Mesodermal cell (in vitro differentiated cells): ENCODE measurements around the gene ANKH.
"Not testable (repeated sequence)": the region's sequence is repeated elsewhere in the genome, so short reads cannot be mapped to it uniquely, and the experiment has no call there.

Source experiments
- H3K27ac ChIP-seq: 2 replicates; pipeline ENCODE4 v1.7.0; 2013; ENCODE audit warnings: mild to moderate bottlenecking, low read depth, low read length, moderate library complexity; ENCODE audit not compliant: severe bottlenecking
- H3K36me3 ChIP-seq: 2 replicates; pipeline ENCODE4 v1.7.1; 2013; ENCODE audit warnings: mild to moderate bottlenecking, low read length, moderate library complexity; ENCODE audit not compliant: control insufficient read depth, insufficient read depth
- H3K4me1 ChIP-seq: one replicate; pipeline ENCODE4 v1.7.1; 2013; ENCODE audit warnings: mild to moderate bottlenecking, low read length; ENCODE audit not compliant: insufficient read depth, control insufficient read depth, poor library complexity, severe bottlenecking
- H3K4me3 ChIP-seq: 2 replicates; pipeline ENCODE4 v1.7.0; 2013; ENCODE audit warnings: low read length, control low read depth, mild to moderate bottlenecking; ENCODE audit not compliant: insufficient read depth, poor library complexity, severe bottlenecking; ENCODE audit errors: extremely low read depth
- H3K9me3 ChIP-seq: 2 replicates; pipeline ENCODE4 v1.7.1; 2013; ENCODE audit warnings: mild to moderate bottlenecking, low read length, moderate library complexity; ENCODE audit not compliant: control insufficient read depth
- WGBS, 2 experiments: methylation state at CpG; one replicate each; pipeline ENCODE4 v1.1.5; 2013; ENCODE audit warnings: missing lambda C conversion rate in 2 of 2; ENCODE audit not compliant: insufficient coverage in 2 of 2; 5-methylcytosine and 5-hydroxymethylcytosine counted together

Gene ANKH

DNA sequence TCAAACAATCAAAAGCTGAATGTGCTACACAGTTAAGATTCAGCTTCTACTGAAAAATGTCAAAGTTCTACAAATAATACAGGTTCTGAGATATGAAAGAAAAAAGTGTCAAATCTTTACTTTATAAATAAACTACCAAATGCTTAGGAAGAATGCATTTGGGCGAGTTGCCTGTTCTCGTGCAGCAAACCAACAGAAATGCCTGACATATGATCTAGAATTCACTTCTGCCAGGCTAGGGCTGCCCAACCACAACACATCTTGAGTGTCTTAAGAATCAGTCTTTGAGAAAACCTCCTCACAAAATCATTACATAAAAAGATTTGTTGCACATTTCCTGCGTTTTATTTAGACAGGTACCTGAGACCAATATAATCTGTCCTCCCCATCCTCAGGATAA lies 42.2 kb downstream of the ANKH start:
- 94 to 100% methylated on average over 2 to 3 of the region's 3 CpGs for WGBS, 2 experiments
- H3K36me3 ChIP-seq: no peaks in the 10 kb centered on the region
- no peaks in the 10 kb centered on the region for H3K9me3 ChIP-seq
- no peak overlapping the region for H3K4me3 ChIP-seq
- H3K27ac ChIP-seq: no peak overlapping the region
- H3K4me1 ChIP-seq: no peaks in the 10 kb centered on the region

DNA sequence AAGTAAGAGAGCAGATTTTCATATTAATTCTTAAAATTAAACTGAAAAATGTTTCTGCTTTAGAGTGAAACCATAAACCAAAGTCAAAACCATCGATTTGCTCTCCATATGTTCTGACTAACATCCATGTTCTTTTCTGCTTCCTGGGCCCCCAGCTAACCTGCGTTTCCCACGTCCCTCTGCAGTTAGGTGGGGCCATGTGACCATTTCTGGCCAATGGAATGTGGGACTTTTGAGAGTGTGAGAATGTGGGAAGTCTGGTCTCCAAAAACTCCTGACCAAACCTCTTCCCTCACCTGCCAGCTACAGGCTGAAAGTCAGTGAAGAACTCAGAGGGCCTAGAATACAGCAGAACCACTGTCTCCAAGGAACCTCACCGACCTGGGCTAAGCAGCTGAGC lies 44.9 kb downstream of the ANKH start:
- Histone ChIP-seq H3K9me3 (no peaks in the 10 kb centered on the region), H3K36me3 (no peaks in the 10 kb centered on the region), H3K27ac (no peak overlapping the region), H3K4me1 (no peaks in the 10 kb centered on the region), H3K4me3 (no peak overlapping the region)
- 100% methylated on average over 1 to 2 of the region's 4 CpGs for WGBS, 2 experiments

DNA sequence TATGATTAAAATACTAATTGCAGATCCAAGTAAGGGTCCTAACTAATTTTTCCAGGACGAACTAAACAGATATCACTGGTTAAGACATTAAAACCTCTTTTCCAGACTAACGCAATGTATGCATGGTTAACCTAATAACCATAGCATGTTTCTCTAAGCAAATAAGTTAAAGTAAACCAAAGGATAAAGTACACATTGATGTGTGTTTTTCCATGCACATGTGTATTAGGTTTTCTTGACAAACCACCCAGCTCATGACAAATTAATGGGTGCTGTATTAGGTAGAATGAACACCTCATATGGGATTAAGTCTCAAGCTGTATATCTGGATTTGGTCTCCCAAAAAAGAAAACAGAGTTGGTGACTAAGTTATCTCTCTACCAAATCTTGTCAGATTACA lies 45.6 kb downstream of the ANKH start:
- 83% methylated on average over 1 of the region's 2 CpGs; no CpG with 5 or more reads in 1 of the 2 experiments for WGBS, 2 experiments
- Histone ChIP-seq H3K27ac (no peak overlapping the region), H3K4me3 (no peak overlapping the region), H3K4me1 (no peaks in the 10 kb centered on the region), H3K9me3 (no peaks in the 10 kb centered on the region), H3K36me3 (no peaks in the 10 kb centered on the region)

DNA sequence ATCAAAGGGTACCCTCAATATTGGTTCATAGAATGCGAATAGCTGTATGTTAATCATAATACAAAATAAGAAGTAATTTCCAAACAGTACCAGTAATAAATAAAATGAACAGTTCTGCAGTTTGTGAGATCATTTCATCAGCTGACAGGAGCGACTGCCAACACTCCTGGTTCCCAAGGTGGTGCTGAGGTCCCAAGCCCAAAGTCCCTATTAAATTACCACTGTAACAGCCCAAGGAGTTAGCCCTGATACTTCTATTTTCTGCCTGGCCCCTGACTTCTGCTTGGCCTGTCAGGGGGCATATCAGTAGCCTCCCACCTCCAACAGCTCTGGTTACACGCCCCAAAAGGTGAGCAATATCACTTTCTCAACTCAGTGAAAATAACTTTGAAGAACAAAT lies 47.1 kb downstream of the ANKH start:
- 100% methylated on average over 1 of the region's 3 CpGs for WGBS, 2 experiments
- no peaks in the 10 kb centered on the region for H3K4me1 ChIP-seq
- no peak overlapping the region for H3K4me3 ChIP-seq
- H3K36me3 ChIP-seq: no peaks in the 10 kb centered on the region
- H3K27ac ChIP-seq: no peak overlapping the region
- no peaks in the 10 kb centered on the region for H3K9me3 ChIP-seq

DNA sequence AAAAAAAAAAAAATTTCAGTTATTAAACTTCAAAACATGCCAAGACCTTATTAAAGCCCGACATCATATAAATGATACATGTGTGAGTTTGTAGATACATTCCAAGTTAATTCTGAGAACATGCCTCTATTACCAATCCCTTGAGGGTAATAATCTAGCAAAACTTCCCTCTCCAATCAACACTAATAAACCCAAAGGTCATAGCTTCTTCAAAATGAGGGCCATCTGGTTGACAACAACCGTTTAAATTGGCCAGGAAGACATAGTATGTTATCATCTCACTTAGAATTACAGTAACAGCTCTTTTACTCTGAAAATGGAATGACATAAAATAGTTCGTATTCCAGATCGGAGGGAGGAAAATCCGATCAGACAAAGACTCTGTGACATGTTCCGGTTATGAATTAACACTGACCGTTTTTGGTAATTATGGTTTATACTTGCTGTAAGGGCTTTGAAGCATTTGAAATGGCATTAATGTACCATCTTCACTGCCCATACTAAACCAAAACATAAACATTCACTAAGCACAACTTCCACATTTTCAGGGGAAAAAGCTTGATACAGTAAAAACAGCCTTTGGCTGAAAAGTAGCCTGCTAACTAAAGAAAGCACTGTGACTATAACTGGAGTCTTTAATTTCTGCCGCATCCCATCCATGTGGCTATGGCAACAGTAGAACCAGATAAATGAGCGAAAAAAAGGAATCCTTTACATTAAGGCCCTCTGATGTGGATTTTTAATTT lies 50.3 kb downstream of the ANKH start:
- WGBS, 2 experiments: 93 to 95% methylated on average over 2 to 3 of the region's 9 CpGs
- Histone ChIP-seq H3K4me1 (no peaks in the 10 kb centered on the region), H3K9me3 (no peaks in the 10 kb centered on the region), H3K36me3 (no peaks in the 10 kb centered on the region), H3K27ac (no peak overlapping the region), H3K4me3 (no peak overlapping the region)

DNA sequence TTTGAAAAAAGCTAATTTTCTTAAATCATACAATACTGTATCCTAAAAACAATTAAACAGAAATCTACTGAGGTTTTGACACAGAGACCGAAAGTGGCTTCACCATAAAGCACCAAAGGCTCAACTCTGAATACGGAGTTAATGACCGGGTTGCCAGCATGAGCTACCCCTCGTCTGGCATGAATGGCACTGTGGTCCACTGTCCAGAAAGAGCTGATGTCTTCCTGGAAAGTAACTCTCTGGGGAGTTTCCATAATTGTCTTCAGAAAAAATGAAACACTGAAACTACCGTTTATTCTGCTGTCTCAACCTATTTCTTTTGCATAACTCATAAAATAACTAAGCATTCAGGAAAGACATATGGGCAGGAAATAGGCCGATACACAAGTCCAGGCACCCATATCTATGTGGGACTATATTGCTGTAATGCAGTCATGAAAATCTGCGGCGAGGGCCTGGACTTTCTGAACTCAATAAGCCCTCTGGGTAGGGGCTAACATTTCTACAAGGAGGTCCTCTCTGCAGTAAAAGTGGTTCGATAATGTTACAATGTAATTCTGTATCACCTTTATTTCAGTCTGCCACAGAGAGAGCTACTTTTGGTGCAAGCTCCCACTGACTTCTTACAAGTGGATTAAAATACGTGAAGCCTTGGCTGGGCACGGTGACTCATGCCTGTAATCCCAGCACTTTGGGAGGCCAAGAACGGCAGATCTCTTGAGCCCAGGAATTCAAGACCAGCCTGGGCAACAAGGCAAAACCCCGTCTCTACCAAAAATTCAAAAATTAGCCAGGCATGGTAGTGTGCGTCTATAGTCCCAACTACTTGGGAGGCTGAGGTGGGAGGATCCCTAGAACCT lies 52.4 kb downstream of the ANKH start:
- Histone ChIP-seq H3K27ac (no peak overlapping the region), H3K36me3 (no peaks in the 10 kb centered on the region), H3K9me3 (no peaks in the 10 kb centered on the region), H3K4me1 (no peaks in the 10 kb centered on the region), H3K4me3 (no peak overlapping the region)
- 89 to 90% methylated on average over 11 of the region's 14 CpGs for WGBS, 2 experiments

DNA sequence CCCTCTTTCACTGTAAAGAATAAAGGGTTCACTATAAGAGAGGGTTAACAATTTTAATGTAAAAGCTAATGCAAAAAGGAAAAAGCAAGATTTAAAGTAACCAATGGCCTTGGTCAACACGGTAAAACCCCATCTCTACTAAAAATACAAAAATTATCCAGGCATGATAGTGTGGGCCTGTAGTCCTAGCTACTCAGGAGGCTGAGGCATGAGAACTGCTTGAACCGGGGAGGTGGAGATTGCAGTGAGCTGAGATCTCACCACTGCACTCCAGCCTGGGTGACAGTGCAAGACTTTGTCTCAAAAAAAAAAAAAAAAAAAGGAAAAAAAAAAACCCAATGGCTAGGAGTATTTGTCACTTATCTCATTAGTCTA lies 53.8 kb downstream of the ANKH start:
- H3K4me3 ChIP-seq, H3K36me3 ChIP-seq, H3K4me1 ChIP-seq, H3K9me3 ChIP-seq, H3K27ac ChIP-seq: not testable (repeated sequence)
- 80% methylated on average over 1 of the region's 2 CpGs; no CpG with 5 or more reads in 1 of the 2 experiments for WGBS, 2 experiments

DNA sequence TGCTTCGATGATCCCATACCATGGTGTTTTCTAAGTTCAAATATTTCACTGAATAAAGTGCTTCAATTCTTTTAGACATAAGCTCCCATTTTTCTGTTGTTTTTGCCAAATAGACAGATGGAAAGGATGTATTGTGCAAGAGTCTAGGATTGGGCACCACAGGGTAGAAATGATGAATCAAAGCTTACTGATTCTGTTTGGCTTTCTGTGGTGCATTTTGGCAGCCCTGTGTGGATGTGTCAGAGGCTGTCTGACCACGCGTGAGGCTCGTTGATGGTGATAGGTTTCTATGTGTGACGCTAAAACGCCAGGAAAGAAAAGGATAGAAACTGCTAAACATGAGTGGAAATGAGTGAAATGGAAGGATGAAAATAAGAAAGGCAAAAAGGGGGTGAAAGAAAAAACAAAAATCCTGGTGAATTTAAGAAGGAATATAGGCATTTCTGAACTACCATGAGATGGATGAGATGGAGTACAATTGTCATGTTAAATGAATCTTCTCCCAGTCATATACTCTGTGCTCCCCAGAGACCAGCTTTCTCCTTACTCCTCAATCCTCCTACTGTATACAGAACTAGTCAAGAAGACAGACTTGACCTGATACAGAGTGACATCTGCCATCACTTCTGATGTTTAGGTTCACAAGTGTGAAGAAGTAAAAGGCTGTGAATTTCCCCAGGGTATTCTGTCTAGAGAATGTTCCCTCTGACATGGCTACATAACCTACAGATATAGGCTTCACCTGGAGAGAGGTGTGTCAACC lies 54.4 kb downstream of the ANKH start:
- no peaks in the 10 kb centered on the region for H3K36me3 ChIP-seq
- H3K9me3 ChIP-seq: no peaks in the 10 kb centered on the region
- H3K4me1 ChIP-seq: no peaks in the 10 kb centered on the region
- 91 to 100% methylated on average over 5 of the region's 6 CpGs for WGBS, 2 experiments
- H3K27ac ChIP-seq: no peak overlapping the region
- H3K4me3 ChIP-seq: no peak overlapping the region

DNA sequence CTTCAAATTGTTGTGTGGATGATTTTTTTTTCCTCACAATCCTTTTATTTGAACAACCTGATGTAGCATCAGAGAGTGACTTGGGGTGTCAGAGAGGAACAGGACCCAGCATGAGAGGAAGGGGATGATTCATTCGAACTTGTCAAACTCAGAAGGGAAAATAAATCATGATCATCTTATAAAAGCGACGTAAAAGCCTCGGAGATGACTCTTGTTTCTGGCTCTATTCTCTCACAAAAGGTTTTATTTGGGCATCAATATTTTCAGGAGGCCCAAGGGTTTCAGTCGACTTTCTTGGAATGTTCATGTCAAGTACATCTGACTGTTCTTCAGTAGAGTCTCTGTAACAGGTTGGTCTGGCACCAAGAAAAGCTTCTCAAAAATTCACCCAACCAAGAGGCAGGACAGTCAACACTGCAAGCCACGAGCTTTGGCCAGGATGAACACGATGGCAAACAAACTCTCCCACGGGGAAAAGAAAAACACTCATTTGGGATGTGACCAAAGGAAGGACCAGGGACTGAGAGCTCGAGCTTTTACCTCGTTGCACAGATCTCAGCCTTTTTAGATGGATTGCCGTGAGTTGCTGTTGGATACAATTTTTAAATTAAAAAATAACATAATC lies 55.1 kb downstream of the ANKH start:
- H3K36me3 ChIP-seq: no peaks in the 10 kb centered on the region
- 94 to 97% methylated on average over 8 to 10 of the region's 11 CpGs for WGBS, 2 experiments

DNA sequence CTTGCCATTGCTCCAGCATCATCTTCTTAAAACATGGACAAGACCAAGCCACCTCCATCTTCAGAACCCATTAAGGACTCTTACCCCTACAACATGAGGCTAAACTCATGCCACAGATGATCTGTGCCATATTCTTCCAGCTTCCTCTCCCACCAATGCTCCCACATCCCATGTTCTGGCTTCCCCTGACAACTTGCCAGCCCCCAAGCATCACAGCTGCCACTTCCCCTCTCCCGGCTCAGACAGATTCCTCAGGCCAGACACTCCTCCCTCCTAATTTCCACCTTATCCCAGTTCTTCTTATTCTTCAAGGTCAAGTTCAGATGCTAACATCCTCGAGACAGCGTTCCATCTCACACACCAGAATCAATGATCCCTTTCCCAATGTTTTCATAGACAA lies 57.8 kb downstream of the ANKH start:
- peaks cover 16% of the 10 kb centered on the region for H3K4me1 ChIP-seq
- 93 to 97% methylated on average over 3 of the region's 3 CpGs for WGBS, 2 experiments
- no peaks in the 10 kb centered on the region for H3K36me3 ChIP-seq

More for the DNA sequence above, 55.1 kb downstream of the ANKH start:
- Histone ChIP-seq H3K4me1 (no peaks in the 10 kb centered on the region), H3K9me3 (no peaks in the 10 kb centered on the region), H3K27ac (no peak overlapping the region), H3K4me3 (no peak overlapping the region)

More for the DNA sequence above, 57.8 kb downstream of the ANKH start:
- Histone ChIP-seq H3K9me3 (no peaks in the 10 kb centered on the region), H3K27ac (no peak overlapping the region), H3K4me3 (no peak overlapping the region)
